ENCODE data around the gene ACY1. TPM values are rescaled to one million over a fixed set of nuclear protein-coding genes. Genes with fewer than 3 reads are reported as not detected.
A peak's percentile ranks its signal among the peaks of the same experiment; 100 is the strongest.

Gene ACY1
- polyA plus RNA-seq, 2 of the 4 experiments (the other 2 are of a cell fraction): 20.7 to 21.1 TPM

GRCh38 chr3:51941798-51942602 lies 41.3 kb upstream of the ACY1 start, which contains the start of the genes PARP3 and RRP9 (continued):
- TF ChIP-seq, protein P1, sequence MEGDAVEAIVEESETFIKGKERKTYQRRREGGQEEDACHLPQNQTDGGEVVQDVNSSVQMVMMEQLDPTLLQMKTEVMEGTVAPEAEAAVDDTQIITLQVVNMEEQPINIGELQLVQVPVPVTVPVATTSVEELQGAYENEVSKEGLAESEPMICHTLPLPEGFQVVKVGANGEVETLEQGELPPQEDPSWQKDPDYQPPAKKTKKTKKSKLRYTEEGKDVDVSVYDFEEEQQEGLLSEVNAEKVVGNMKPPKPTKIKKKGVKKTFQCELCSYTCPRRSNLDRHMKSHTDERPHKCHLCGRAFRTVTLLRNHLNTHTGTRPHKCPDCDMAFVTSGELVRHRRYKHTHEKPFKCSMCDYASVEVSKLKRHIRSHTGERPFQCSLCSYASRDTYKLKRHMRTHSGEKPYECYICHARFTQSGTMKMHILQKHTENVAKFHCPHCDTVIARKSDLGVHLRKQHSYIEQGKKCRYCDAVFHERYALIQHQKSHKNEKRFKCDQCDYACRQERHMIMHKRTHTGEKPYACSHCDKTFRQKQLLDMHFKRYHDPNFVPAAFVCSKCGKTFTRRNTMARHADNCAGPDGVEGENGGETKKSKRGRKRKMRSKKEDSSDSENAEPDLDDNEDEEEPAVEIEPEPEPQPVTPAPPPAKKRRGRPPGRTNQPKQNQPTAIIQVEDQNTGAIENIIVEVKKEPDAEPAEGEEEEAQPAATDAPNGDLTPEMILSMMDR (IDR thresholded peaks at IDR 0.05): peak; percentile 89
- no peak for TF ChIP-seq FOSL2 (IDR thresholded peaks at IDR 0.05)
- TF ChIP-seq FOSL2 (CRISPR knock-in tag; IDR thresholded peaks at IDR 0.05): no peak
- TF ChIP-seq EHMT2 (IDR thresholded peaks at IDR 0.05; ENCODE audit: low read depth): no peak
- TF ChIP-seq MAFK (IDR thresholded peaks at IDR 0.05; ENCODE audit: partially characterized antibody): no peak
- TF ChIP-seq, protein P2, sequence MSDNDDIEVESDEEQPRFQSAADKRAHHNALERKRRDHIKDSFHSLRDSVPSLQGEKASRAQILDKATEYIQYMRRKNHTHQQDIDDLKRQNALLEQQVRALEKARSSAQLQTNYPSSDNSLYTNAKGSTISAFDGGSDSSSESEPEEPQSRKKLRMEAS (IDR thresholded peaks at IDR 0.05): peak; percentile 90
- TF ChIP-seq SMC3 (IDR thresholded peaks at IDR 0.05): peak; percentile 71
- peak; percentile 80 to 91 for TF ChIP-seq RAD21 (conservative IDR thresholded peaks at IDR 0.05 in 1 of 2, IDR thresholded peaks at IDR 0.05 in 1 of 2)
- peak; percentile 44; the same call in 1 of the 3 replicates for TF ChIP-seq BCL3 (IDR thresholded peaks at IDR 0.05)
- no peak for TF ChIP-seq MAZ (IDR thresholded peaks at IDR 0.05; ENCODE audit: borderline replicate concordance, low read depth, low read length)
- TF ChIP-seq ZSCAN20 (CRISPR knock-in tag; IDR thresholded peaks at IDR 0.05): no peak

DNA sequence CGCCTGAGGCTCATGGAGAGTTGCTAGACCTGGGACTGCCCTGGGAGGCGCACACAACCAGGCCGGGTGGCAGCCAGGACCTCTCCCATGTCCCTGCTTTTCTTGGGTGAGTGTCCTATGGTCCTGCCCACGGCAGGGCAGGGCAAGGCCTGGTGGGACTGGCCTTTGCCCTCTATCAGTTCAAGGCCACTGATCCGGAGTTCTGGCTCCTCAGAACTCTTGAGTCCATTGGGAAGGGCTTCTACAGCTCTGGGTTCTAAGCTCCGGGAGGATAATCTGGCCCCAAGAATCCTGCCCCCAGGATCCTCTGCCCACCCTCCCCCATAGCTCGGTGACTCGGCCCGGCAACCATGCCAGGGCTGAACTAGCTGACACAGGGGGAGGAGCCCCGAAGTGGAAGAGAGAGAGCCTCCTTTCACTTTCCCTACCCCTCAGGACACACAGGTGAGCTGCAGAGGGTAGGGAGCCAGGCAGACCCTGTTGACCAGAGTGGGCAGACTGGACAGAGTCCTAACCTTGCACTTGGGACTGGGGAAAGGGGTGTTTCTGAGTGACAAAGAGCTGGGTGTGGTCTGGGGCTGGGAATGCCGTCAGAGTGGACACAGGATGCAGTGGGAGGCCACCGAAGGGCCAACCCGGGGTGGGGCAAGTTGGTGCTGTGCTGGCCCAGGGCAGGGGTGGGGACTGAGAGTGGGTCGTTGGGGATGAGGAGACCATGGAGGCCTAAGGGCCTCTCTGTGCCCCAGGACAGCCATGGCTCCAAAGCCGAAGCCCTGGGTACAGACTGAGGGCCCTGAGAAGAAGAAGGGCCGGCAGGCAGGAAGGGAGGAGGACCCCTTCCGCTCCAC lies 40.5 kb upstream of the ACY1 start:
- Histone ChIP-seq H3K9me3 (no peaks in the 10 kb centered on the region), H3K4me1 (peaks cover 21% of the 10 kb centered on the region), H3K27ac (peak overlapping the region; percentile 97 to 100), H3K4me3 (peak overlapping the region; percentile 60), H3K4me2 (peak overlapping the region; percentile 100)
- ATAC-seq: peak; percentile 48 to 54
- CTCF ChIA-PET: interaction anchor here (0.7 to 5.9 kb wide), 21 partner anchors 8 to 649 kb away, joined by 3 to 59 read pairs (median 5); partner anchors contain the start of genes ABHD14A, ABHD14B, ACY1 and DUSP7
- DNase-seq (ENCODE audit: low read depth in 1 of 2, low spot score in 1 of 2): peak; percentile 60 to 82
- FAIRE-seq: no peak
- TF ChIP-seq E2F6 (IDR thresholded peaks at IDR 0.05; ENCODE audit: borderline replicate concordance, low read depth) (no peak), POLR2A (IDR thresholded peaks at IDR 0.05; ENCODE audit: low read length) (peak; percentile 36)
- WGBS (ENCODE audit: missing lambda C conversion rate): 25% methylated on average over 8 of the region's 17 CpGs
- POLR2A ChIA-PET: interaction anchor here (0.7 to 2.8 kb wide), 5 partner anchors 27 to 53 kb away, joined by 3 to 28 read pairs (median 6); partner anchors contain the start of genes ABHD14A, ABHD14B and RPL29

GRCh38 chr3:51943451-51944391 lies 39.6 kb upstream of the ACY1 start:
- Histone ChIP-seq H3K4me1 (peaks cover 21% of the 10 kb centered on the region), H3K4me3 (no peak overlapping the region), H3K9me3 (no peaks in the 10 kb centered on the region), H3K4me2 (peak overlapping the region; percentile 100), H3K27ac (peak overlapping the region; percentile 97 to 100)
- ATAC-seq (no peak), DNase-seq (ENCODE audit: low read depth in 1 of 2, low spot score in 1 of 2) (no peak), FAIRE-seq (no peak)
- POLR2A ChIA-PET: interaction anchor here (0.7 to 2.8 kb wide), 5 partner anchors 26 to 52 kb away, joined by 3 to 28 read pairs (median 6); partner anchors contain the start of genes ABHD14A, ABHD14B and RPL29
- WGBS (ENCODE audit: missing lambda C conversion rate): 98% methylated on average over 9 of the region's 21 CpGs
- CTCF ChIA-PET: interaction anchor here (1.3 to 5.9 kb wide), 6 partner anchors 10 to 30 kb away, joined by 3 to 59 read pairs (median 17); partner anchors contain the start of genes ABHD14A, ABHD14B and PCBP4
- TF ChIP-seq PHF8 (IDR thresholded peaks at IDR 0.05; ENCODE audit: borderline replicate concordance, low read depth): no peak
- TF ChIP-seq, protein P3, sequence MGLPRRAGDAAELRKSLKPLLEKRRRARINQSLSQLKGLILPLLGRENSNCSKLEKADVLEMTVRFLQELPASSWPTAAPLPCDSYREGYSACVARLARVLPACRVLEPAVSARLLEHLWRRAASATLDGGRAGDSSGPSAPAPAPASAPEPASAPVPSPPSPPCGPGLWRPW (IDR thresholded peaks at IDR 0.05): no peak
- TF ChIP-seq BCL3 (IDR thresholded peaks at IDR 0.05): no peak
- TF ChIP-seq FOXS1 (CRISPR knock-in tag; IDR thresholded peaks at IDR 0.05): no peak
- no peak for TF ChIP-seq JUN (IDR thresholded peaks at IDR 0.05)
- TF ChIP-seq ESRRA (IDR thresholded peaks at IDR 0.05; ENCODE audit: borderline replicate concordance, low read length): no peak
- no peak for TF ChIP-seq MYC (IDR thresholded peaks at IDR 0.05; ENCODE audit: borderline replicate concordance, low read length)
- no peak for TF ChIP-seq CEBPB (IDR thresholded peaks at IDR 0.05)
- TF ChIP-seq, protein P4, sequence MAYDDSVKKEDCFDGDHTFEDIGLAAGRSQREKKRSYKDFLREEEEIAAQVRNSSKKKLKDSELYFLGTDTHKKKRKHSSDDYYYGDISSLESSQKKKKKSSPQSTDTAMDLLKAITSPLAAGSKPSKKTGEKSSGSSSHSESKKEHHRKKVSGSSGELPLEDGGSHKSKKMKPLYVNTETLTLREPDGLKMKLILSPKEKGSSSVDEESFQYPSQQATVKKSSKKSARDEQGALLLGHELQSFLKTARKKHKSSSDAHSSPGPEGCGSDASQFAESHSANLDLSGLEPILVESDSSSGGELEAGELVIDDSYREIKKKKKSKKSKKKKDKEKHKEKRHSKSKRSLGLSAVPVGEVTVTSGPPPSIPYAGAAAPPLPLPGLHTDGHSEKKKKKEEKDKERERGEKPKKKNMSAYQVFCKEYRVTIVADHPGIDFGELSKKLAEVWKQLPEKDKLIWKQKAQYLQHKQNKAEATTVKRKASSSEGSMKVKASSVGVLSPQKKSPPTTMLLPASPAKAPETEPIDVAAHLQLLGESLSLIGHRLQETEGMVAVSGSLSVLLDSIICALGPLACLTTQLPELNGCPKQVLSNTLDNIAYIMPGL (CRISPR knock-in tag; IDR thresholded peaks at IDR 0.05; ENCODE audit: borderline replicate concordance): no peak

Measured in A549 (cell line).